Measurements from ENCODE around the gene NR2F6.

Gene NR2F6

GRCh38 chr19:17210296-17210695 lies 35.4 kb downstream of the NR2F6 start (continued):
- TF ChIP-seq PRDM6 (tag by site-specific recombination; IDR thresholded peaks at IDR 0.05) = no peak
- no peak for TF ChIP-seq ZSCAN4 (tag by site-specific recombination; IDR thresholded peaks at IDR 0.05)
- TF ChIP-seq ZNF704 (tag by site-specific recombination; IDR thresholded peaks at IDR 0.05) = no peak
- no peak for TF ChIP-seq PBX3 (CRISPR knock-in tag; IDR thresholded peaks at IDR 0.05)
- TF ChIP-seq KLF17 (tag by site-specific recombination; IDR thresholded peaks at IDR 0.05) = no peak
- no peak for TF ChIP-seq ZNF391 (tag by site-specific recombination; IDR thresholded peaks at IDR 0.05; ENCODE audit: borderline replicate concordance, low read depth)
- no peak for TF ChIP-seq ZNF214 (tag by site-specific recombination; IDR thresholded peaks at IDR 0.05; ENCODE audit: borderline replicate concordance)
- no peak for TF ChIP-seq RBAK (tag by site-specific recombination; IDR thresholded peaks at IDR 0.05)

- Histone ChIP-seq H3K27ac (ENCODE audit: extremely low read depth, low read depth, low read length) (no peak overlapping the region), H3K9me3 (ENCODE audit: control insufficient read depth, insufficient read depth, low read depth, low read length) (no peaks in the 10 kb centered on the region), H3K36me3 (ENCODE audit: control insufficient read depth in 2 of 2, insufficient read depth in 1 of 2, low read length in 2 of 2) (peaks cover 0 to 26% of the 10 kb centered on the region in 2 experiments; a peak in 1 of 3 replicates), H3K4me1 (ENCODE audit: control insufficient read depth, insufficient read depth, low read length) (no peaks in the 10 kb centered on the region), H3K4me3 (ENCODE audit: low read depth, low read length) (no peak overlapping the region)
- ChIA-PET POLR2A (interaction anchor here (0.5 kb wide), 1 partner anchor 63 kb away, joined by 3 read pairs; no protein-coding TSS in a partner anchor), CTCF (interaction anchor here (0.6 to 0.7 kb wide), 2 partner anchors 73 to 157 kb away, joined by 3 to 6 read pairs; no protein-coding TSS in a partner anchor)
- peak; percentile 91 for TF ChIP-seq SP3 (tag by site-specific recombination; IDR thresholded peaks at IDR 0.05)
- no peak for TF ChIP-seq ZNF19 (tag by site-specific recombination; IDR thresholded peaks at IDR 0.05; ENCODE audit: low read depth)
- TF ChIP-seq KLF1 (tag by site-specific recombination; IDR thresholded peaks at IDR 0.05) = peak; percentile 91
- TF ChIP-seq ZNF792 (tag by site-specific recombination; IDR thresholded peaks at IDR 0.05) = no peak
- TF ChIP-seq ZNF362 (tag by site-specific recombination; IDR thresholded peaks at IDR 0.05) = no peak
- TF ChIP-seq ZNF398 (tag by site-specific recombination; IDR thresholded peaks at IDR 0.05) = no peak
- TF ChIP-seq ZIC2 (tag by site-specific recombination; IDR thresholded peaks at IDR 0.05) = no peak
- no peak for TF ChIP-seq SALL2 (tag by site-specific recombination; IDR thresholded peaks at IDR 0.05; ENCODE audit: borderline replicate concordance)
- TF ChIP-seq ZNF561 (tag by site-specific recombination; IDR thresholded peaks at IDR 0.05; ENCODE audit: borderline replicate concordance) = no peak
- no peak for TF ChIP-seq SETDB1 (IDR thresholded peaks at IDR 0.05; ENCODE audit: insufficient read length, low read length)
- no peak for TF ChIP-seq ZSCAN30 (tag by site-specific recombination; IDR thresholded peaks at IDR 0.05)
- TF ChIP-seq ZBTB26 (tag by site-specific recombination; optimal IDR thresholded peaks at IDR 0.05) = no peak
- TF ChIP-seq KLF9 (tag by site-specific recombination; IDR thresholded peaks at IDR 0.05; ENCODE audit: low read depth) = peak; percentile 98
- no peak for TF ChIP-seq ZSCAN18 (tag by site-specific recombination; IDR thresholded peaks at IDR 0.05)
Measured at GRCh38 chr19:17209126-17210036, 36.3 kb downstream of the NR2F6 start.

Data from HEK293 (cell line).